ENCODE measurements around the gene CCNG2. TPM values are rescaled to one million over a fixed set of nuclear protein-coding genes. Genes with fewer than 3 reads are reported as not detected.

Gene CCNG2
- total and polyA plus RNA-seq, 10 of the 15 experiments (the other 5 are each of a cell fraction or from before 2014, with no cell fraction given), result 1.9 to 70.6 (median 5.9) TPM

- intact Hi-C loops (cut with micrococcal nuclease; ENCODE audit: unreplicated experiment) (no loop called here), in situ Hi-C loops (cut with MboI) (no loop called here)
- H3K27ac ChIP-seq (ENCODE audit: control insufficient read depth, insufficient read depth), result no peak overlapping the region
- no peak overlapping the region for H3K9ac ChIP-seq (ENCODE audit: control insufficient read depth, insufficient read depth, low read length)
- H3K4me2 ChIP-seq (ENCODE audit: control insufficient read depth, insufficient read depth), result no peak overlapping the region
- ATAC-seq (no peak), FAIRE-seq (no peak), DNase-seq (ENCODE audit: low read depth, low spot score) (no peak)
- BruUV-seq (replicated peaks), result no TSS peak
- no peaks in the 10 kb centered on the region; the same call in 2 of the 3 replicates for H3K9me3 ChIP-seq (replicated peaks; ENCODE audit: control insufficient read depth, insufficient read depth, low read length)
- H3K4me1 ChIP-seq (ENCODE audit: control insufficient read depth, insufficient read depth, low read length), result peaks cover 1% of the 10 kb centered on the region; the same call in 1 of the 2 replicates
- no peaks in the 10 kb centered on the region for H3K27me3 ChIP-seq (replicated peaks in 1 of 2; ENCODE audit: control insufficient read depth in 2 of 2, insufficient read depth in 2 of 2, low read length in 1 of 2)
- RAD21 ChIA-PET (ENCODE audit: unreplicated experiment), result interaction anchor here (1.0 to 1.2 kb wide), 2 partner anchors 47 to 57 kb away, joined by 3 read pairs; no protein-coding TSS in a partner anchor
- POLR2A ChIA-PET, result interaction anchor here (1.4 kb wide), 1 partner anchor 10 kb away, joined by 3 read pairs; the partner anchor contains the start of gene CCNG2
- WGBS (ENCODE audit: insufficient coverage, insufficient replicate concordance, low lambda C conversion rate, missing lambda C conversion rate), result 88% methylated on average over 5 of the region's 5 CpGs
- no peak overlapping the region for H3K4me3 ChIP-seq
- TF ChIP-seq RFX5 (IDR thresholded peaks at IDR 0.05; ENCODE audit: low read depth, low read length) (no peak), SP1 (IDR thresholded peaks at IDR 0.05; ENCODE audit: low read depth, low read length) (no peak), POLR2A (IDR thresholded peaks at IDR 0.05; ENCODE audit: low read depth, low read length) (no peak), NR2F1 (conservative IDR thresholded peaks at IDR 0.05) (no peak), TAF1 (IDR thresholded peaks at IDR 0.05; ENCODE audit: borderline replicate concordance, low read depth, low read length) (no peak)
- H3K79me2 ChIP-seq (ENCODE audit: control insufficient read depth, insufficient read depth, low read length), result no peaks in the 10 kb centered on the region
- no peaks in the 10 kb centered on the region for H4K20me1 ChIP-seq (ENCODE audit: control insufficient read depth, insufficient read depth)
- SMC1A ChIA-PET (ENCODE audit: uncharacterized antibody, unreplicated experiment), result interaction anchor here (0.9 to 1.2 kb wide), 4 partner anchors 14 to 57 kb away, joined by 3 to 4 read pairs (median 4); no protein-coding TSS in a partner anchor
- no peaks in the 10 kb centered on the region for H3K36me3 ChIP-seq (ENCODE audit: control insufficient read depth in 2 of 2, insufficient read depth in 2 of 2, low read length in 1 of 2)
- no peak overlapping the region for H2AFZ ChIP-seq (ENCODE audit: control insufficient read depth, low read depth, low read length)
- CTCF ChIA-PET, result interaction anchor here (1.8 kb wide), 1 partner anchor 52 kb away, joined by 8 read pairs; no protein-coding TSS in a partner anchor
Measured at GRCh38 chr4:77147079-77147782, 9.8 kb upstream of the CCNG2 start.

GRCh38 chr4:77148078-77148477 is 8.9 kb upstream of the CCNG2 start:
- no peak overlapping the region for H2AFZ ChIP-seq (ENCODE audit: control insufficient read depth, low read depth, low read length)
- ChIA-PET CTCF (interaction anchor here (1.0 to 1.8 kb wide), 2 partner anchors 53 to 55 kb away, joined by 3 to 8 read pairs; no protein-coding TSS in a partner anchor), POLR2A (no interaction called here), RAD21 (ENCODE audit: unreplicated experiment) (interaction anchor here (1.0 to 1.2 kb wide), 2 partner anchors 47 to 56 kb away, joined by 3 read pairs; no protein-coding TSS in a partner anchor), SMC1A (ENCODE audit: uncharacterized antibody, unreplicated experiment) (interaction anchor here (0.9 to 1.2 kb wide), 4 partner anchors 15 to 56 kb away, joined by 3 to 4 read pairs (median 4); no protein-coding TSS in a partner anchor)
- H3K36me3 ChIP-seq (ENCODE audit: control insufficient read depth in 2 of 2, insufficient read depth in 2 of 2, low read length in 1 of 2), result no peaks in the 10 kb centered on the region
- no peaks in the 10 kb centered on the region for H4K20me1 ChIP-seq (ENCODE audit: control insufficient read depth, insufficient read depth)
- H3K4me3 ChIP-seq, result no peak overlapping the region
- no peaks in the 10 kb centered on the region; the same call in 2 of the 3 replicates for H3K9me3 ChIP-seq (replicated peaks; ENCODE audit: control insufficient read depth, insufficient read depth, low read length)
- in situ Hi-C loops (cut with MboI), result no loop called here
- H3K27ac ChIP-seq (ENCODE audit: control insufficient read depth, insufficient read depth), result no peak overlapping the region
- H3K79me2 ChIP-seq (ENCODE audit: control insufficient read depth, insufficient read depth, low read length), result no peaks in the 10 kb centered on the region
- H3K4me2 ChIP-seq (ENCODE audit: control insufficient read depth, insufficient read depth), result no peak overlapping the region
- FAIRE-seq, result no peak
- no peak overlapping the region for H3K9ac ChIP-seq (ENCODE audit: control insufficient read depth, insufficient read depth, low read length)
- BruUV-seq (replicated peaks), result no TSS peak
- DNase-seq (ENCODE audit: low read depth, low spot score), result no peak
- intact Hi-C loops (cut with micrococcal nuclease; ENCODE audit: unreplicated experiment), result no loop called here
- 44% methylated on average over 2 of the region's 2 CpGs for WGBS (ENCODE audit: insufficient coverage, insufficient replicate concordance, low lambda C conversion rate, missing lambda C conversion rate)
- ATAC-seq, result no peak
- TF ChIP-seq TARDBP (IDR thresholded peaks at IDR 0.05; ENCODE audit: borderline replicate concordance), result no peak
- TF ChIP-seq IRF5 (IDR thresholded peaks at IDR 0.05; ENCODE audit: borderline replicate concordance), result no peak
- no peak for TF ChIP-seq NR2C1 (IDR thresholded peaks at IDR 0.05)
- no peak for TF ChIP-seq E2F8 (IDR thresholded peaks at IDR 0.05; ENCODE audit: low read depth, partially characterized antibody)
- TF ChIP-seq RFX5 (IDR thresholded peaks at IDR 0.05; ENCODE audit: low read depth, low read length), result no peak
- no peak for TF ChIP-seq TCF12 (IDR thresholded peaks at IDR 0.05; ENCODE audit: low read depth, low read length)
- TF ChIP-seq CHD4 (IDR thresholded peaks at IDR 0.05), result no peak
- TF ChIP-seq SRF (IDR thresholded peaks at IDR 0.05; ENCODE audit: low read depth in 2 of 2, low read length in 2 of 2), result no peak
- peaks cover 7% of the 10 kb centered on the region; the same call in 1 of the 2 replicates for H3K4me1 ChIP-seq (ENCODE audit: control insufficient read depth, insufficient read depth, low read length)
- H3K27me3 ChIP-seq (replicated peaks in 1 of 2; ENCODE audit: control insufficient read depth in 2 of 2, insufficient read depth in 2 of 2, low read length in 1 of 2), result no peaks in the 10 kb centered on the region

Data from GM12878 (cell line).